LHCN-M2 (cell line): ENCODE data around the gene KLF17. TPM values are rescaled to one million over a fixed set of nuclear protein-coding genes. Genes with fewer than 3 reads are reported as not detected.
A peak's percentile ranks its signal among the peaks of the same experiment; 100 is the strongest.

Source experiments
- DNase-seq: peaks from one replicate; pipeline ENCODE4 v3.0.0-alpha.2; 2012; ENCODE audit warnings: low read depth
- total RNA-seq: library from RNA; depleted of rRNA; stranded (reverse); fragments of >200 nt; gene quantifications from 2 replicates; pipeline ENCODE4 v1.2.3, GENCODE V29; 2014; rRNA removed

The KLF17 gene
- total RNA-seq, 1 experiment from 2014 or later: 0.11 TPM

GRCh38 chr1:44151332-44151731 is 32.7 kb downstream of the KLF17 start:
- no peak for DNase-seq

GRCh38 chr1:44151808-44152207 is 33.2 kb downstream of the KLF17 start:
- no peak for DNase-seq

- DNase-seq: no peak
Observed at GRCh38 chr1:44152692-44153091, 34.1 kb downstream of the KLF17 start.

GRCh38 chr1:44154049-44154448 is 35.4 kb downstream of the KLF17 start:
- DNase-seq: no peak

GRCh38 chr1:44157903-44158302 is 39.3 kb downstream of the KLF17 start:
- DNase-seq: no peak

- DNase-seq: no peak
Observed at GRCh38 chr1:44158871-44159270, 40.2 kb downstream of the KLF17 start.

GRCh38 chr1:44161546-44161945 is 42.9 kb downstream of the KLF17 start:
- DNase-seq: no peak

GRCh38 chr1:44168520-44169098 is 50.0 kb downstream of the KLF17 start:
- no peak for DNase-seq

- peak; percentile 18 for DNase-seq
Observed at GRCh38 chr1:44170281-44170823, 51.7 kb downstream of the KLF17 start.

- DNase-seq: no peak
Observed at GRCh38 chr1:44174630-44175029, 56.0 kb downstream of the KLF17 start.

Other genes starting within 250 kb of the KLF17 start
- gene ARTN, start 185.0 kb upstream of the KLF17 start, total RNA-seq: 2.1 TPM in 1 of 2 replicates, not detected in the other
- 30.5 and 31.8 TPM in 2 replicates for gene IPO13, start 171.9 kb upstream of the KLF17 start, total RNA-seq
- 30.7 and 36.2 TPM in 2 replicates for gene DPH2, start 148.8 kb upstream of the KLF17 start, total RNA-seq
- gene ATP6V0B, start 143.9 kb upstream of the KLF17 start, total RNA-seq: 188 and 200 TPM in 2 replicates
- 110 and 115 TPM in 2 replicates for gene B4GALT2, start 139.6 kb upstream of the KLF17 start, total RNA-seq
- gene CCDC24, start 127.2 kb upstream of the KLF17 start, total RNA-seq: 5.1 and 5.2 TPM in 2 replicates
- 0.06 and 0.40 TPM in 2 replicates for gene SLC6A9, start 87.4 kb upstream of the KLF17 start, total RNA-seq
- not detected in 2 replicates for gene KLF18, start 22.8 kb downstream of the KLF17 start, total RNA-seq
- 16.0 and 18.3 TPM in 2 replicates for gene DMAP1, start 94.7 kb downstream of the KLF17 start, total RNA-seq
- 59.7 and 59.8 TPM in 2 replicates for gene ERI3, start 236.4 kb downstream of the KLF17 start, total RNA-seq